ENCODE data around the gene PLXNC1. TPM values are rescaled to one million over a fixed set of nuclear protein-coding genes. Genes with fewer than 3 reads are reported as not detected.

The PLXNC1 gene
- polyA plus RNA-seq, 1 experiment: 4.8 TPM

- Histone ChIP-seq H3K9me3 (ENCODE audit: control insufficient read depth, insufficient read depth, low read length) (no peaks in the 10 kb centered on the region; the same call in 1 of the 2 replicates), H3K27ac (ENCODE audit: low read depth, low read length) (no peak overlapping the region), H3K27me3 (ENCODE audit: control insufficient read depth, insufficient read depth, low read length) (peaks cover 57% of the 10 kb centered on the region), H3K4me3 (ENCODE audit: low read depth, low read length) (no peak overlapping the region)
- CTCF ChIA-PET: interaction anchor here (1.0 to 3.9 kb wide), 6 partner anchors 9 to 390 kb away, joined by 3 to 36 read pairs (median 4); no protein-coding TSS in a partner anchor
- POLR2A ChIA-PET: interaction anchor here (0.6 kb wide), 1 partner anchor 288 kb away, joined by 3 read pairs; no protein-coding TSS in a partner anchor
- DNase-seq (ENCODE audit: low read depth, low spot score): no peak
- TF ChIP-seq CTCF (IDR thresholded peaks at IDR 0.05; ENCODE audit: low read depth, low read length): no peak
Measured at GRCh38 chr12:94143951-94144350, 4.4 kb upstream of the PLXNC1 start.

GRCh38 chr12:94144781-94145180, 3.6 kb upstream of the PLXNC1 start:
- Histone ChIP-seq H3K9me3 (ENCODE audit: control insufficient read depth, insufficient read depth, low read length) (no peaks in the 10 kb centered on the region; the same call in 1 of the 2 replicates), H3K4me3 (ENCODE audit: low read depth, low read length) (no peak overlapping the region), H3K27ac (ENCODE audit: low read depth, low read length) (no peak overlapping the region), H3K27me3 (ENCODE audit: control insufficient read depth, insufficient read depth, low read length) (peaks cover 60% of the 10 kb centered on the region)
- no peak for TF ChIP-seq CTCF (IDR thresholded peaks at IDR 0.05; ENCODE audit: low read depth, low read length)
- no peak for DNase-seq (ENCODE audit: low read depth, low spot score)
- ChIA-PET CTCF (interaction anchor here (1.0 to 3.9 kb wide), 8 partner anchors 9 to 390 kb away, joined by 3 to 36 read pairs (median 6); no protein-coding TSS in a partner anchor), POLR2A (no interaction called here)

GRCh38 chr12:94145191-94145983, 3.0 kb upstream of the PLXNC1 start:
- Histone ChIP-seq H3K9me3 (ENCODE audit: control insufficient read depth, insufficient read depth, low read length) (peaks cover 4% of the 10 kb centered on the region; the same call in 1 of the 2 replicates), H3K27me3 (ENCODE audit: control insufficient read depth, insufficient read depth, low read length) (peaks cover 65% of the 10 kb centered on the region), H3K27ac (ENCODE audit: low read depth, low read length) (no peak overlapping the region), H3K4me3 (ENCODE audit: low read depth, low read length) (no peak overlapping the region)
- no peak for DNase-seq (ENCODE audit: low read depth, low spot score)
- POLR2A ChIA-PET: no interaction called here
- CTCF ChIA-PET: interaction anchor here (0.7 to 3.9 kb wide), 12 partner anchors 10 to 389 kb away, joined by 3 to 36 read pairs (median 4); no protein-coding TSS in a partner anchor
- peak; percentile 49 for TF ChIP-seq CTCF (IDR thresholded peaks at IDR 0.05; ENCODE audit: low read depth, low read length)

- no peak for DNase-seq (ENCODE audit: low read depth, low spot score)
- H3K27me3 ChIP-seq (ENCODE audit: control insufficient read depth, insufficient read depth, low read length): peaks cover 71% of the 10 kb centered on the region
- ChIA-PET POLR2A (no interaction called here), CTCF (interaction anchor here (0.6 to 3.9 kb wide), 11 partner anchors 9 to 388 kb away, joined by 3 to 36 read pairs (median 4); no protein-coding TSS in a partner anchor)
- no peak overlapping the region for H3K4me3 ChIP-seq (ENCODE audit: low read depth, low read length)
- no peak overlapping the region for H3K27ac ChIP-seq (ENCODE audit: low read depth, low read length)
- TF ChIP-seq CTCF (IDR thresholded peaks at IDR 0.05; ENCODE audit: low read depth, low read length): no peak
- H3K9me3 ChIP-seq (ENCODE audit: control insufficient read depth, insufficient read depth, low read length): peaks cover 6% of the 10 kb centered on the region; the same call in 1 of the 2 replicates
Measured at GRCh38 chr12:94146166-94146936, 2.0 kb upstream of the PLXNC1 start.
